Inflammatory macrophage treated with lipopolysaccharide for 1 hour (primary cell): Measurements from ENCODE around the gene FAM117B.
"Not testable (repeated sequence)": the region's sequence is repeated elsewhere in the genome, so short reads cannot be mapped to it uniquely, and the experiment has no call there.

Experiments
- DNase-seq, 2 donors: peaks; one replicate each; pipeline ENCODE4 v3.0.0-alpha.2; 2020 to 2022

The FAM117B gene

DNA sequence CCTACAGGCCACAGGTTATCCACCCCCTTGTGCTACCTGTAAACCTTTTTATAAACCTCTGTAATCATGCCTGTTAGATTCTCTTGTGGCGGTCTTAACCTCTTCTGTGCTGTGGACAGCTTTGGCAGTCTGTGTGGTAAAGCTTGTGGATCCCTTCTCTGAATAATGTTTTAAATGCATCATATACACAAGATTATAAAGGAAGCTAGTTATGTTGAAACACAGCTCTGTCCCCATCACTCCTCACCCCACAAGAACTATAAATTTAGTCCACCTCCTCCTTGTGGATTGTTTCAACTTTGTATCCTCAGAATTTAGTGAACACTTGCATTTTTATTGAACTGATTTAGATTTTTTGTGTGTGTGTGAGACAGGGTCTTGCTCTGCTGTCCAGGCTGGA, 129.1 kb downstream of the FAM117B start:
- DNase-seq = peak; percentile 6 to 55

DNA sequence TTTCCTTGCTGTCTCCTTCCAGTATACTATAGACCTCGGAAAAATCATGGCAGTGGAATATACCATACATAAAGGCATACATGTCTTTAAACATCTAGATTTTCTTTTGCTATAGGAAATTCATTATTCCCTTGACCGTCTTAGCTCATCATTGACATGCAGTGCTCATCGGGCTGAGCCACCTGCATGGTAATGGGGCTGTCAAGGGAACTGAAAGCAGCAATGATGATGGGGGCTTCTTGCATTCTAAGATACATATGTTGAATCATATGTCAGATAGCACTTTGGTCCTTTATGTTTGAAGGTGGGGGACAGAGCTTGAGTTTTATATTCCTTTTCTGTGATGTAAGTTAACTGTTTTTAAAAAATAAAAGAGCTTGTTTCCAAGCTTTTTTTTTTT, 130.2 kb downstream of the FAM117B start:
- DNase-seq = no peak

DNA sequence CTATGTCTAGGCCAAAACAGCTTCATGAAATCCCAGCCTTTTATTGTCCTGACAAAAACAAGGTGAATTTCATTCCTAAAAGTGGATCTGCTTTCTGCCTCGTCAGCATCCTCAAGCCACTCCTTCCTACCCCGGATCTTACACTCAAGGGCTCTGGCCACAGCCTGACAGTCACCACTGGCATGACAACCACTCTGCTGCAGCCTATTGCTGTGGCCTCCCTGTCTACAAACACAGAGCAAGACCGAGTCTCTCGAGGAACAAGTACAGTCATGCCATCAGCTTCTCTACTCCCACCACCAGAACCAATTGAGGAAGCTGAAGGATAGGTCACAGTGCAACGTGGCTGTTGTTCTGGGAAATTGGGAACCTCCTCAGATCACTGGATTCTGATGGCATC, 130.7 kb downstream of the FAM117B start:
- peak; percentile 72 to 95 for DNase-seq

DNA sequence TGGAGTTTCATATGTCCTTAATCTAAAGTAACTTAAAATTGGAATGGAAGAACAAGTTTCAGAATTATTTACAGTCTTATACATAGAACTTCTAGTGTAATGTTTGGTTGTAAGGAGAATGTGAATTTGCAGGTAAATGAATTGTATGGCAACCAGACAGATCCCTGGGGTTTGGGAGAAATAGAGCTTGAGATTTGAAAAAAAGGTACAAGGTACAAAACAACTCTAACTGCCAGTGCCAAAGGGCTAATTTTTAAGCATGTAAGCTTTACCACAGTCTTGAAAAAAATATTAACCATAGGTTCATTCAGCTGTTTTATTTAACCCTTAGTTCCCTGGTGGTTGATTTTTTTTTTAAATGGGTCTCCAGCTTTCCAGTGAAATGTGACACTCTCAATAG, 133.5 kb downstream of the FAM117B start:
- DNase-seq = no peak

DNA sequence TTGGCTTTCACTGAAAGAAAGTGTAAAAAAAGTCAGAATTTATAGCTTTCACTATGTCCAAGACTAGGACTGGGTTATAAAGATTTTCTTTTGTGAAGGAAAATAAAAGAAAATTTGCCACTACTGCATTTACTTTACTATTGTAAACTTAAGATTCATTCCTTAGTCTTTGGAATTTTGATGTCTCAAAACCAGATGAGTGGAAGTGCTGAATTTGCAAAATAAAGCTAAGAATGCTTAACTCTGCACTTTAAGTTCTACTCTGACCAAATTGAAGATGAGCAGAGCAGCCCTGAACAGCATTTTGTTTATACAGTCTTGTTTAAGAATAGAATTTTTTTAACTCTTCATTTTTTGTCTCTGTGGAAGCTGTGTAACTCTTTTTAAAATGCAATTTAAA, 134.4 kb downstream of the FAM117B start:
- no peak for DNase-seq

DNA sequence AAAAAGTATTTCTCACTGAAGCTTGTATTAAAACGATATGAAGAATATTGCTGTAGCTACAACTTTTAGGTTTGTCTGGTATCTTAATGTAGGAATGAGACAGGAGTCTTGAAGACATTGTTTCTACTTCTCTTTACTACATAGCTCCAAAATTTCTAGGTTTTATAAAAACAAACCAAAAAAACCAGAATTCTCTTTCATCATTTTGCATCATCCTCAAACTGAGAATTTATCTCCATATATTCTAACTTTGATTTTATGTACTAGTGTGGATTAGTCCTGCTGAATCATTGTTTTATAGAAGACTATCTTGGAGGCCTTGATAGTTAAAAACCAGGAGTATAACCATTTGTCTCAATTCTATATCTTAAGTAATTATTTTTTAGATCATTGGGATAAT, 136.6 kb downstream of the FAM117B start:
- no peak for DNase-seq

DNA sequence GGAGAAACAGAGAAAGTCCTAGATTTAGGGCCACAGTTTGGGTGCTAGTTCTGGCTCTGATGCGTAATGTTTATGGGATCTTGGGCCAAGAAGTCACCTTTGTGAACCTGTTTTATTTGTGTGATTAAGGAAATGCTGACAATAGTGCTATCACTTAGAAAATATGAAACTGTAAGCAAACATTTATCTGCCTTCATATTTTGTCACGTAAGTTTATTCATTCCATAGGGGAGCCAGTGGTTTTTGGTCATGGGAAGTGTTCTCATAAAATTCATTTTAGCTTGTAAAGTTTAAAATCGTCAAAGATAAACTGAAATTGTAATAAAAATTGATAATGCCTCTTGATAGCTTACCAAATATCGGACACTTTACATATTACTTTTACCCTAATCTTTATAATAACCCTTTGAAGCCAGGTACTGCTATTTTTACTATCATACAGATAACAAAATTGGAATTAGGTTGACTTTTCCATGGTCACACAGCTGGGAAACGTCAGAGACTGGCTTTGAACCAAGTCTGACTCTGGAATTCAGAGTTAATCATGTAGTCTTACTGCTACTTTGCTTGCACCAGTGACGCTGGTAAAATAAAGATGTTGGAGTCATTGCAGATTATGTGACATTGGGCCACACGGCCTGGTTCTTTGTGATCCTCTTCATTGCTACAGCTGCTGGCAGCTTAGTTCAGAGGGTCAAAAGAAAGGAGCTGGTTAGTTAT, 137.1 kb downstream of the FAM117B start:
- no peak for DNase-seq

DNA sequence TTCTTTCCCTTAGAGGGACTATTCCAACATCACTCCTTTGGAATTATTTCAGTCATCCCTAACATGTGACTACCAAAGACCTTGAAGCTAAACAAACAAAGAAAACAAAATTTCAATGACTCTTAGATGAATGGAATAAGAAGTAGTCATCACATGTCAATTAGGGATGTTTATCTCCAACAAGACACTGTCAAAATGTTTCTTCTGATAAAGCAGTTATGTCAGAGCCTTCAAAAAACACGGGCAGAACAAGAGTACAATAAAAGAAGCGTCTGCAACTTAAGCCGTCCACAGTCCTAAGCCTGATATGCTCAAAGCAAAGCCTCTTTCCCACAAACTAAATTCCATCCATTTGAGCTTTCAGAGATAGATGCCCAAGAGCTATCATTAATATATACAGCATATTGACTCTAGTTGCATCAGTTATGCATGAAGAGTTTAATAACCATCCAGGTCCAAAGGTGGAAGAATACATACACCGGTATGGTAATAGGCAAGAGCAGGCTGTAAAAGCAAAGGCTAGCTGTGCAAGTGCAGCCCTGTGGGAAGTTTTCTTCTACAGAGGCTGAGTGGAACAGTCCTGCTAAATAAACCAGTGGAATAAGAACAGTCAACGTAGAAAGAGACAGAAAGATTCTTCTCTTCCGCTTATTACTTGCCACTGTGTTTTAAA, 138.7 kb downstream of the FAM117B start:
- no peak for DNase-seq

DNA sequence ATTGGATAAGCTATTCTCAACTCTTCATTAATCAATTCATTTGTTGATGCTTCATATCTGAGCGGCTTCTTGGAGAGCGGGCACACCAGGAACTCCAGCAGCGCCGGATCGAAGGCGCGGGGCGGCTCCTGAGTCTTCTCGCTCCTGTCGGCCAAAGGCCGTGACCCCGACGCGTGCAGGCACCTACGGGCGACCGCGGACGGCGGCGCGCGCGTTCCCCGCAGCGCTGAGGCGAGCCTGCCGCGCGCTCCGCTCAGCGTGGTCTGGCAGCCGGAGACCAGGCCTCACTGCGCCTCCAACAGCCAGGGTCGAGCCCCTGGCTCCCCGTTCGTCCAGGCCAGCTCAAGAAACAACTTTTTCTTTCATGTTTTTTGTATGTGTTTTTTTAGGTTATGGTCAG, 139.3 kb downstream of the FAM117B start:
- DNase-seq = no peak

DNA sequence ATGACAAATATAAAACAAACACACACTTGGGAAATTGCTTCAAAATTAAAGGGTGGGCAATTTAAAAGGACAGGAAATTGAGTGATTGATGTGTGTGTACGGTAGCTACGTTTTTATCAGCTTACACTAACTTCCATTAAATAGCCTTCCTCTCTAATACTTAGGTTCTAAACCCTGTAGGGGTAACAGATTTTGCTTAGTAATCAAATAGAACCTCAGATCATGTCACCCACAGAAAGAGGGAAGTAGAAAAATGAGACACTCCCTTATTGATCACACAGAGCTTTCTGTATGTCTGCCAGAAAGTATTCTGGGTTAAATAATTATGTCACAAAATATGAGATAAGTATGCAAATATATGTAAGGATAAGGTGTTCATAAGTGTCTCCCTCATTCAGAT, 143.4 kb downstream of the FAM117B start:
- DNase-seq = no peak

DNA sequence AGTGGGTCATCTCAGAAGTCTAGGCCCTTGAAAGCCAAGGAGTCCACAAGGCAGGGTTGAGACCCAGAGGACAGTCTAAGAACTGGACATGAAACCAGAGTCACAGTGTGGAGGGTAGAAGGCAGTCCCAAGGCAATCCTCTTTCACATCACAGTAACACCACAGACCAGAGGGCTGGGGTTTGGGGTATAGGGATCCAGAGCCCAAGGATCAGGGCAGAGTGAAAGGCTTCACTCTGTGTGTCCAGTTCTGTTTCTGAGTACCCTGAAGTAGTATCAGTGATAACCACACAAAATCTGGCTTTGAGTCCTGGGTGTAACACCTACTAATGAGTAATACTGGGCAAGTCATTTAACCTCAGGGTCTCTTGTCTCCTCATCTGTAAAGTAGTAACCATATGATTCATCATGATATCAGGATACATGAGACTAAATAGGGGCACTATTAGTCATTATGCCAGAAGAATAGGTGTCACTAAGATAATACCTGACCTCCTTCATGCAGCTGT, 145.8 kb downstream of the FAM117B start:
- no peak for DNase-seq

DNA sequence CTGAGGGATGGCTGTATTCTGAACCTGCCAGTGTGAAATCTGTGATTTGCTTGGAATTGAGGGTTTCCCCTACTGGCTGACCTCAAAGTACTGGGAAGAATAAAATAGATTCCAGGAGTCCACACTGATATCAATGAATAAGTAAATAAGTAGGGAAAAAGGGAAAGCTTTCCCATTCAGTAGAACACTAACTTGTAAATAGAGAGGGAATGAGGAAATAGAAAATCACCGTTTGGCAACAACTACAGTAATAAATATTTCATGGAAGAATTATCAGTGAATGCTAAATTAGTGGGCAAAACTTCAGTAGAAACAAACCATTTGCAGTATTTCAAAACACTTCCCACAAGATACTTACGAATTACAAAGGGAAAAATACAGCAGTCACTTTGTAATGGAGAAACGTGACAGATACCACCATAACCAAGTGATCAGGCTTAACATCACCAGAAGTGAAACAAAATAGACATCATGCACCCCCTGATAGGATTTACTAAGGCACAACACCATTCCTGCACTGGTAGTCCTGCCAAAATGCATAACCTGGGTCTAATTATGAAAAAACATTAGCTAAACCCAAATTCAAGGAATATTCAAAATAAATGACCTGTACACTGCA, 148.3 kb downstream of the FAM117B start:
- no peak for DNase-seq

DNA sequence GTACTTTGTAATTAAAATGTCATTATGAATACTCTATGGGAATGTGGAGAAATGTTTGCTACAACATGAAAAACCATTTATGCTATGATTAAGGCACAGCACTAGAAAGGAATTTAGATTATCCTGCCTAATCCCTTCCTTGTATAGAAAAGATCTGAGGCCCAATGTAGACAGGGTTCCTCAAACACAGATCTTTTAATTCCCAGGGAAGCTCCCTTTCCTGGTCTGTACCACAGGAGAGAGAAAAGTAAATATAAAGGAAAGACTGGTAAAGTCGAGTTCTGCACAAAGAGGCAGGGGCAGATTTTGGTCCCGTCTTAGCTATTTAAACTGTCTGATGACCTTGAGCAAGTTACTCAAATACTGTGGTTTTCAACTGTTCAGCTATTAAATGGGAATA, 152.1 kb downstream of the FAM117B start:
- DNase-seq = no peak

DNA sequence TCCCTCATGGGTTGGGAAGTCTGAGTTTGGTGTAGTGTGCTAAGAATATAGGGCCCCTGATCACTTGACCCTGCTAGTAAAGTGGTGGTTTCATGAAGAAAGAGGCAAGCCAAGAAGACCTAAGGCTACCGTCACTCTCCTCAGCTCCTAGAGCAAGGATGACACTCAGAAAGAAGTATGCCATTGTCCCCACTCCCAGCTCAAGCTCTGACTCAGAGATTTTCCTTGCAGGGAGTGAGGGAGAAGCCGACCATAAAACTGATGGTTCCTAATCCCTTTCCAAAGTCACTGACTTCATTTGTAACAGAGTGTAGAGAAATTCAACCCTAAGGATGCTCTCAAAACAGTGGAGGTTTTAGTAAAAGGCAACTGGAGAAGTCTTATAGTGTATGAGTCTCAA, 155.9 kb downstream of the FAM117B start:
- DNase-seq = no peak

DNA sequence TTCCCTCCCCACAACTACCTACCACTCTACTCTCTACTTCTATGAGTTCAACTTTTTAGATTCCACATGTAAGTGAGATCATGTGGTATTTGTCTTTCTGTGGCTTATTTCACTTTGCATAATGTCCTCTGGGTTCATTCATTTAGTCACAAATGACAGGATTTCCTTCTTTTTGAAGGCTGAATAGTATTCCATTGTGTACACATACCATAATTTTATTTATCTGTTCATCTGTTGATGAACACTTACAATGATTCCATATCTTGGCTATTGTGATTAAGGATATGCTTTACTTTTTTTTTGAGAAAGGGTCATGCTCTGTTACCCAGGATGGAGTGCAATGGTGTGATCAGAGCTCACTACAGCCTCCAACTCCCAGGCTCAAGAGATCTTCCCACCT, 163.2 kb downstream of the FAM117B start:
- DNase-seq = no peak

DNA sequence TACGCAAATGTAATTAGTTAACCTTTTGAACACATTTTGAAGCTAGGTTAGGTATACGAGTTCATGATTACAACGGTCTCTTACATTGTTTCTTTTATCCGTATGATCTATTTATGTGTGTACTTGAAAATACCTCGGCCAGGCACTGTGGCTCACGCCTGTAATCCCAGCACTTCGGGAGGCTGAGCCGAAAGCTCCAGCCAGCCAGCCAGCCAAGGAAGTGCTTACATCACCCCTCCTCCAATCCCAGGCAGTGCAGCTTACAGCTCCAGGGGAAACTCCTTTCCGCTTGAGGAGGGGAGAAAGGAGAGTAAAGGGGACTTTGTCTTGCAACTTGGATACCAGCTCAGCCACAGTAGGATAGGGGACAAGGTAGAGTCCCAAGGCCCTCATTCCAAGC, 171.1 kb downstream of the FAM117B start:
- not testable (repeated sequence) for DNase-seq

DNA sequence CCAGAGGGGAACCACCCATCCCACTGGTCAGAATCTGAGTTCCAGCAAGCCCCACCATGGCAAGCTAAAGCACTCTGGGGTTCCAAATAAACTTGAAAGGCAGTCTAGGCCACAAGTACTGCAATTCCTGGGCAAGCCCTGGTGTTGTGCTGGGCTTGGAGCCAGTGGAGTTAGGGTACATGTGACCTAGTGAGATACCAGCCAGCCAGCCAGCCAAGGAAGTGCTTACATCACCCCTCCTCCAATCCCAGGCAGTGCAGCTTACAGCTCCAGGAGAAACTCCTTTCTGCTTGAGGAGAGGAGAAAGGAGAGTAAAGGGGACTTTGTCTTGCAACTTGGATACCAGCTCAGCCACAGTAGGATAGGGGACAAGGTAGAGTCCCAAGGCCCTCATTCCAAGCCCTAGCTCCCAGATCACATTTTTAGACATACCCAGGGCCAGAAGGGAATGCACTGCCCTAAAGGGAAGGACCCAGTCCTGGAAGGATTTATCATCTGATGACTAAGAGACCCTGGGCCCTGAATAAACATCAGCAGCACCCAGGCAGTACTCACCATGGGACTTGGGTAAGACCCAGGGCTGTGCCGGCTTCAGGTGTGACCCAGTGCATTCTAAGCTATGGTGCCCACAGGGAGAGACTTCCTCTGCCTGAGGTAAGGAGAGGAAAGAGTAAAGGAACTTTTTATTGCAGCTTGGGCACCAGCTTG, 172.8 kb downstream of the FAM117B start:
- not testable (repeated sequence) for DNase-seq

DNA sequence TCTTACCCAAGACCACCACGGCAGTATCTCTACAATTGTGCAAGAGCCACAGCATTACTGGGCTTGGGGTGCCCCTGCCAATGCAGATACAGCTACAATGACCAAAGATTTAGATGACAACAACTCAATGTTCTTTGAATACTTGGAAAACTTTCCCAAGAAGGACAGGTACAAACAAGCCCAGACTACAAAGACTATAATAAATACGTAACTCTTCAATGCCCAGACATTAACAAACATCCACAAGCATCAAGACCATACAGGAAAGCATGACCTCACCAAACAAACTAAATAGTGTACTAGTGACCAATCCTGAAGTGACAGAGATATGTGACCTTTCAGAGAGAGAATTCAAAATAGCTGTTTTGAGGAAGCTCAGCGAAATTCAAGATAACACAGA, 174.0 kb downstream of the FAM117B start:
- no peak for DNase-seq

DNA sequence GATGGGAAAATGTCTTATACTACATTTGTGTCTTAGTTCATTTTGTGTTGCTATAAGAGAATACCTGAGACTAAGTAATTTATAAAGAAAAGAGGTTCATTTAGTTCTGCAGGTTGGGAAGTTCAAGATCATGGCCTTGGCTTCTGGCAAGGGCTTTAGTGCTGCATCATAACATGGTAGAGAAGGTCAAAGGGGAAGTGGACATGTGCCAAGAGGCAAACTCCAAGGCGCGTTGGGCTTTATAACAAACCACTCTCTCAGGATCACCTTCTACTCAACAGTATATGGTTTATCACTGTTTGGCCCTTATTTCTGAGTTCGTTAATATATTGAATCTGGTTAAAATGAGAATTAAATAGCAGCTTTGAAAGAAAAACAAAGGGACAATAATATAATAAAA, 178.6 kb downstream of the FAM117B start:
- DNase-seq = no peak

DNA sequence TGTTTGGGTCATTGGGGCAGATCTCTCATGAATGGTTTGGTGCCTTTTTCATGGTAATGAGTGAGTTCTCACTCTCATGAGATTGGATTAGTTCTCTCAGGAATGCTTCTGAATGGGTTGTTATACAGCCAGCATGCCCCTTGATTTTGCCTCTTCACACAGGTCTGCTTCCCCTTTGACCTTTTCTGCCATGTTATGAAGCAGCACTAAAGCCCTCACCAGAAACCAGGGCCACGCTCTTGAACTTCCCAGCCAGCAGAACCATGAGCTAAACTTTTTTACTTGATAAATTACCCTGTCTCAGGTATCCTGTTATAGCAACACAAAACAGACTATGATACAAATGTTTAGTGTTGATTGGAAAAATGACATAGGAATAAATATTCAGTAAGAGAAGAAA, 179.5 kb downstream of the FAM117B start:
- no peak for DNase-seq

DNA sequence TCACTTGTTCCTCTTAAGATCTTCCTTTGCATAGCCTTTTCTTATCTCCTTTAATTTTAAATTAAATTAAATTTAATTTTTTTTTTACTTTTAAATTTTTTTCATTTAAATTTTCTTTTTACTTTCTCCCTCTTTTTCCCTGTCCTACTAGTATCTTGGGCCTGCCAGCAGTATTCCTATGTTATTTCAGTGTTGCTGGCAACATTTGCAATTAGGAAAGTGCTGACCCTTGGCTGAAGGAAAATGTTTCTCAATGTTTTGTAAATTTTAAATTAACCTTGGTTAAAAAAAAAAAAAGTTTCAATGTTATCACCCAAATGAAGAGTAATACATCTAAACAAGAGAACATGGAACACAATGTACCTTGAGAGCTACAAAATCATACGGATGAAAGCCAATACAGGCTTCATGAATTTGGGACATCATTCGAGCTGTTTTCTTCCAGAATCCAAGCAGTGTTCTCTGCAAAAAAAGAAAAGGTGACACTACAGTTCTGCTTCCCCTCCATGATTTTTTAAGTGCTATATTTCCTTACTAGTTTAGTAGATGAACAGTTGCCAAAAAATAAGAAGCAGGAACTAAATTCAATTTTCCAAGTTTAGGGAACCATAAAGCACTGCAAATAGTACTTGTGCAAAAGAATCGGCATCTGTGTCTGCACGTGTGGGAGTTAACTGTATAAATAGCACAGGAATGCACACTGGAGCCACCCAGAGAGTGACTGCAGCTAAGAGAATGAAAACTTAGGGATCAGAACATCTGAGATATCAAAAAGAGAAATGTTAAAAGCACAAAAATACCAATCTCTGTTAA, 181.0 kb downstream of the FAM117B start:
- no peak for DNase-seq

DNA sequence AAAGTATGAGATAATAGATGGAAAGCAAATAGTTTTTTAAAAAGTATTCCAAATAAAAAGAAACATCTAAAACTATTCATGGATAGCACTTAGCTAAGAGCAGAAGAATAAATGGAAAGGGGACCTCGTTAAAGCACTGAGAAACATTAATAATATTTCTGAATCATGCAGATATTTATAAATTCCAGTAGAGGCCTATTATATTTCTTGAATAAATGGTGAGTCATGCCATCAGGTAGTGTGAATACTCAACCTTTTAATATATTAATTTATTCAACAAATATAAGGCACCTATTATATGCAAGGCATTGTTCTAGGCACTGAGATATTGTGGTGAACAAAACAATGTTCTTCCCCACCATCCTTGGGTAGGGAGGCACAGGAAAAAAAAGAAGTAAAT, 183.0 kb downstream of the FAM117B start:
- DNase-seq = no peak

DNA sequence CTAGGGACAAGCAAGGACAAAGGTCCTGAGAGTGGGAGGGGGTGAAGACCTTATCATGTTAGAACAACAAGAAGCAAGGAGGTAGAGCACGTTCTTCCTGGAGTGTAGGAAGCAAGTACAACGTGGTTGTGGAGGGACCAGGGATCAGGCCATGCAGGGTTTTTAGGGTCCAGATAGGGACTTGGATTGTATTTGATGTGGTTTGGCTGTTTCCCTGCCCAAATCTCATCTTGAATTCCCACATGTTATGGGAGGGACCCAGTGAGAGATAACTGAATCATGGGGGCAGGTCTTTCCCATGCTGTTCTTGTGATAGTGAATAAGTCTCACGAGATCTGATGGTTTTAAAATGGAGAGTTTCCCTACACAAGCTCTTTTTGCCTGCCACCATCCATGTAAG, 183.6 kb downstream of the FAM117B start:
- no peak for DNase-seq
